Cardiac septum (tissue), 1 donor: ENCODE measurements around the gene VPS29. TPM values are rescaled to one million over a fixed set of nuclear protein-coding genes. Genes with fewer than 3 reads are reported as not detected.
"Not testable (repeated sequence)": the region's sequence is repeated elsewhere in the genome, so short reads cannot be mapped to it uniquely, and the experiment has no call there.

Source experiments
- DNase-seq: peaks from one replicate; pipeline ENCODE4 v3.0.0-alpha.2; 2020; ENCODE audit warnings: low spot score
- intact Hi-C: fragments of 100-400 bp; cut with DNase I; formaldehyde crosslinking; loops from one replicate; pipeline ENCODE4 v1.14.0; 2022
- total RNA-seq: library from RNA; stranded (reverse); fragmentation: NEBNext Ultra II Directional; extraction: Animal tissue kit (Norgen Biotek cat#: 25700); gene quantifications from one replicate; pipeline ENCODE4 v1.2.1, GENCODE V29; 2021
- donor health status: DM: no; HTN: no; CAD: no.

VPS29 gene
- total RNA-seq, 1 donor from 2014 or later = 76.3 TPM

- no peak for DNase-seq
- intact Hi-C loops = no loop called here
These were observed 29.9 kb upstream of the VPS29 start for GRCh38 chr12:110531741-110532333.

- intact Hi-C loops = no loop called here
- DNase-seq = no peak
These were observed 28.6 kb upstream of the VPS29 start for GRCh38 chr12:110530511-110530910.

- intact Hi-C loops = no loop called here
- no peak for DNase-seq
These were observed 26.4 kb upstream of the VPS29 start for GRCh38 chr12:110528277-110528839.

GRCh38 chr12:110520876-110521712 lies 19.2 kb upstream of the VPS29 start:
- DNase-seq, intact Hi-C loops: not testable (repeated sequence)

GRCh38 chr12:110518014-110518413 lies 16.1 kb upstream of the VPS29 start:
- DNase-seq, intact Hi-C loops: not testable (repeated sequence)

GRCh38 chr12:110516995-110517394 lies 15.1 kb upstream of the VPS29 start:
- intact Hi-C loops = no loop called here
- DNase-seq = no peak

GRCh38 chr12:110514363-110514762 lies 12.5 kb upstream of the VPS29 start:
- intact Hi-C loops = loop anchor here (5.0 kb wide), 2 partner anchors 183 to 373 kb away; no protein-coding TSS in a partner anchor
- DNase-seq = no peak

GRCh38 chr12:110513842-110514241 lies 11.9 kb upstream of the VPS29 start:
- intact Hi-C loops = loop anchor here (2.0 to 5.0 kb wide), 3 partner anchors 89 to 373 kb away; no protein-coding TSS in a partner anchor
- DNase-seq = no peak

DNA sequence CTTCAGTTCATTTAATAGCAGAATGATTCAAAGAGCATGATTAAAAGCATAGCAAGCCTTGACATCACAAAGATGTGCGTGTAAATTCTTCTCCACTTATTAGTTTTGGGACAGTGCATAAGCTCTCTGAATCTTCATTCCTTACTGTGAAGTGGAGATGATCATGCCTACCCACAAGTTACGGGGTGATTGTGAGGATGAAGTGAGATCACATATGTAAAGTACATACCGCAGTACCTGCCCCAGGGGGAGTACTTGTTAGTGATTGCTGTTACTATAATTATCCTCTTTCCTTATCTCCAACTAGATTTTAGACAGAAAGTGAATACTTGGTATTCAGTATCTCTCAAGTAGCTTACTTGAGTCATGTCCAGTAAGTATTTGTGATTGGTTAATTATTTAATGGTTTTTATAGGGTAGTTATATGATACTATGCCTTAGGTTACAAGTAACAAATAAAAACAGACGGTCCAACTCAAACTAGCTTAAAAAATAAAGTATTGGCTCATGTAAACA lies 6.2 kb upstream of the VPS29 start:
- no peak for DNase-seq
- intact Hi-C loops = no loop called here

- DNase-seq = no peak
- intact Hi-C loops = no loop called here
These were observed 3.4 kb upstream of the VPS29 start for GRCh38 chr12:110505332-110505731.

GRCh38 chr12:110503432-110503831 lies 1.5 kb upstream of the VPS29 start:
- intact Hi-C loops = no loop called here
- no peak for DNase-seq

GRCh38 chr12:110501399-110501751 lies 536 bp downstream of the VPS29 start:
- intact Hi-C loops = no loop called here
- no peak for DNase-seq

DNA sequence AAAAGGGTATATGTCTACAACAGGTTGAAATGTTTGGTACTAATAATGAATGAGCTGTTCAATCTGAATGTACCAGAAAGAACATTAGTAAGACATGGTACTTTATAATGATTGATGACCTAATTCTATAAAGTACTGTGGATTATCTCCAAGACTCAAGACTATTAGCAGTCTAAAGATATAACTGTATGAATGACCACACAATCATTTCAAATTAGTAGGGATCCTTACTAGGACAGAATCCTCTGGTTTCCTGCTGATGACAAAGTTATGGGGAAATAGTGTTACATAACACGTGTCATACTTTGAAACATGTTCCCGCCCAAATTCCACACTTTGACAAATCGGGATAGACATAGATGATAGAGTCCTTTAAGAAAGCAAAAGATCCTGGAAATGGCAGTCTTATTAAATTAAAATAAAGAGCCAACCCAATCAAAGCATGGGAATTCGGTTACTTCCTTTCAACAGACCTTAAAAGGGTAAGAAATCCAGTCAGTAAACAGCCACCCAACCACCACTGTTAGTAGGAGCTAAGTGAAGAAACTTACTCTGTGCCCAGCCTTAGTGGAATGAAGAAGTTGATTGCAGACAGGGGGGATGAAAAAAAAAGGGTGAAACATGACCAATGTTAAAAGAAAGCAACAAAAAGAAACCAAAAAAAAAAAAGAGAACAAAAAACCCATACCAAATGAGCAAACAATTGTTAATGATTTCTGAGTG lies 2.8 kb downstream of the VPS29 start:
- intact Hi-C loops = no loop called here
- no peak for DNase-seq

- no peak for DNase-seq
- intact Hi-C loops = no loop called here
These were observed 26.5 kb downstream of the VPS29 start for GRCh38 chr12:110475426-110475825.

- peak; percentile 98 for DNase-seq
- intact Hi-C loops = loop anchor here (1.0 to 5.0 kb wide), 2 partner anchors 34 to 134 kb away; partner anchors contain the start of genes RAD9B and VPS29
These were observed 33.5 kb downstream of the VPS29 start, which contains the start of the genes FAM216A and GPN3 for GRCh38 chr12:110468214-110469048. Gene FAM216A (plus strand): TSS chr12:110468845. CDS start chr12:110468876, 31 bp downstream. Gene GPN3 (minus strand): TSS chr12:110468257. CDS start chr12:110468203, 54 bp downstream.

DNA sequence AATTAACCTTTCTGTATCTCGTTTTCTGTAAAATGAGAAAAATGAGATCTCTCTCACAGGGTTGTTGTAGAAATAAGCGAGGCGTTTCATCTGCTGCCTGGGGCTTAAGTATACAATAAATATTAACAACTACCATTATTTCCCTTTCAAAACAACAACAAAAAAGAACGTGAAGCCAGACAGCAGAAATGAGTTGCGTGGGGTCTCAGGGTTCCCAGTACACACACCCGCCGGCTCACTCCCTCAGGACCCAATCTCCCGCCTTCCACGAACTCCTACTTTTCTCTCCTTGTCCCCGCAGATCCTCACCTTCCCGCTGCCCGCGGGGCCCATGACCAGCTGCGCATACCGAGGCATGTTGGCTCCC lies 34.1 kb downstream of the VPS29 start:
- no peak for DNase-seq
- intact Hi-C loops = loop anchor here (1.0 to 5.0 kb wide), 2 partner anchors 34 to 134 kb away; partner anchors contain the start of genes RAD9B and VPS29

- intact Hi-C loops = loop anchor here (5.0 kb wide), 1 partner anchor 136 kb away; no protein-coding TSS in a partner anchor
- no peak for DNase-seq
These were observed 35.1 kb downstream of the VPS29 start for GRCh38 chr12:110466791-110467190.

- not testable (repeated sequence) for DNase-seq
- intact Hi-C loops = loop anchor here (5.0 kb wide), 1 partner anchor 137 kb away; no protein-coding TSS in a partner anchor
These were observed 36.1 kb downstream of the VPS29 start for GRCh38 chr12:110465765-110466164.
